GM12801 (cell line): ENCODE data around the gene ZBED2.

Experiments
- TF ChIP-seq, protein P1 (sequence below): IDR thresholded peaks from one replicate; pipeline ENCODE4 v1.5.1; 2011; ENCODE audit warnings: control low read depth; ENCODE audit not compliant: insufficient read length; ENCODE audit errors: extremely low read depth

Gene ZBED2

DNA sequence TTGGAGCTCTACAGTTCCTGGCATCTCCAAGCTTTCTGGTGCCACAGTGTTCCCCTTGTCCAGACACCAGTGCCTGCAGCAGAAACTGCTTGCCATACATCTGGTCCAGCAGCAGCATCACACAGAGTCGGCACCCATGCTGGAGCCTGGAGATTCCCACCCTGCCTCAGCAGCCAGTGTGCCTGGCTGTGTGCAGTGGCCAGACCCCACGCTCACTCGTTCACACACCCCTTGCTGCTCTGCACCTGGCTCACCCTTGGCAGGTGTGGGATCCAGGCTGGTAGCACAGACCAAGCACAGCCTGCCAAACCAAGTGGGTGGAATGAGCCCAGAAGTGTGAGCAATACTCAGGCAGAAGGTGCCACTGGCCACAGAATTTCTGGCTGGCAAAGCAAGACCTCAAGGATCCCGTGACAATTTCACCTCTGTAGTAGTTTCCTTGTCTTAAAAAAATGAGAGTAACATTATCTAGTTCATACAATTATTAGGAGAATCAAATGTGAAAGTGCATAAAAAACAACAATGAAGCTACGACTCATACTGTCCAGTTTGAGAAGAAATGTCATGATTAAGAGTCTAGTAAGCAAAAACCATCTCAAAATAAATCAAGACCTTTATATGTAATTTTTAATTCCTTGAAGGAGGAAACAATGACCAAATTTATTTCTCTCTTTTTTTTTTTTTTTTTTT lies 22.9 kb upstream of the ZBED2 start:
- TF ChIP-seq, protein P1, sequence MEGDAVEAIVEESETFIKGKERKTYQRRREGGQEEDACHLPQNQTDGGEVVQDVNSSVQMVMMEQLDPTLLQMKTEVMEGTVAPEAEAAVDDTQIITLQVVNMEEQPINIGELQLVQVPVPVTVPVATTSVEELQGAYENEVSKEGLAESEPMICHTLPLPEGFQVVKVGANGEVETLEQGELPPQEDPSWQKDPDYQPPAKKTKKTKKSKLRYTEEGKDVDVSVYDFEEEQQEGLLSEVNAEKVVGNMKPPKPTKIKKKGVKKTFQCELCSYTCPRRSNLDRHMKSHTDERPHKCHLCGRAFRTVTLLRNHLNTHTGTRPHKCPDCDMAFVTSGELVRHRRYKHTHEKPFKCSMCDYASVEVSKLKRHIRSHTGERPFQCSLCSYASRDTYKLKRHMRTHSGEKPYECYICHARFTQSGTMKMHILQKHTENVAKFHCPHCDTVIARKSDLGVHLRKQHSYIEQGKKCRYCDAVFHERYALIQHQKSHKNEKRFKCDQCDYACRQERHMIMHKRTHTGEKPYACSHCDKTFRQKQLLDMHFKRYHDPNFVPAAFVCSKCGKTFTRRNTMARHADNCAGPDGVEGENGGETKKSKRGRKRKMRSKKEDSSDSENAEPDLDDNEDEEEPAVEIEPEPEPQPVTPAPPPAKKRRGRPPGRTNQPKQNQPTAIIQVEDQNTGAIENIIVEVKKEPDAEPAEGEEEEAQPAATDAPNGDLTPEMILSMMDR = no peak

DNA sequence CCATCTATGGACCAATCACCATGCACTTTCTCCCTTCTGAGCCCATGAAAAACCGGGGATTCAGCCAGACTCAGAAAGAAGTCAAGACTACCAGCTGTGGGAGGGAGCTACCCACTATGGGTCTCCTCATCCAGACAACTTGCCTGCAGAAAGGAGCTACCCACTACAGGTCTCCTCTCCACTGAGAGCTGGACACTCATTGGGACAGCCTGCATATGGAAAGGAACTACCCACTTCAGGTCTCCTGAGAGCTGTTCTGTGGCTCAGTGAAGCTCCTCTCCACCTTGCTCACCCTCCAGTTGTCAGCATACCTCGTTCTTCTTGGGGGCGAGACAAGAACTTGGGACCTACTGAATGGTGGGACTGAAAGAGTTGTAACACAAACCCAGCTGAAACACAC lies 22.3 kb upstream of the ZBED2 start:
- TF ChIP-seq, protein P1 = no peak

DNA sequence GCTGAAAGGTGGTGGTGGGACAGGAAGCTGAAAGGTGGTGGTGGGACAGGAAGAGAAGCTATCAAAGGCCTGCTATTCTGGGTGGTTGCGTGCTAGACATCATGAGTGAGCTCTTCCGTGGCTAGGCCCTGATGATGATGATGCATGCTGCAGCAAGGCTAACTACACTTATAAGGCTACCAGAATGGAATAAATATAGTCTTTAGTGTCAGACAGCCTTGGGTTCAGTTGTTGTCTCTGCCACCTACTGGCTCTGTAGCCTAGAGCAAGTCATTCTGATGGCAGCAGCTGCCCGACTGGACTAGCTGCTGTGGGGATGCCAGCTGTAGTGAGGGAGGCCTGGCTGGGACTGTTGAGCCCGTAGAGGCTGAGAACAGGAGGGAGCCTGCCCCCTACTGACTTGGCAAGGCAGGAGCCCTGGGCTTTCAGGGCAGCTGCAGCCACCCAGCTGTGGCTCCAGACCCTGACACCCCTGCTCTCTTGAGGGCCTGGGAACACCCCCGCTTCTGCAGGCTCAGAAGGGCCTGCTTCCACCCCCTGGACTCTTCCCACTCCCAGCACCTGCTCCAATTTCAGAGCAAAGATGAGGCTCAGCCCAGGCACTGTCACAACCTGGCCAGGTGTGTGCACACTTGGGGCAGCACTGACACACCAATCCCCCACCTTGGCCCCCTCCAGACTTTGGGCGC lies 21.4 kb upstream of the ZBED2 start:
- TF ChIP-seq, protein P1 = no peak

DNA sequence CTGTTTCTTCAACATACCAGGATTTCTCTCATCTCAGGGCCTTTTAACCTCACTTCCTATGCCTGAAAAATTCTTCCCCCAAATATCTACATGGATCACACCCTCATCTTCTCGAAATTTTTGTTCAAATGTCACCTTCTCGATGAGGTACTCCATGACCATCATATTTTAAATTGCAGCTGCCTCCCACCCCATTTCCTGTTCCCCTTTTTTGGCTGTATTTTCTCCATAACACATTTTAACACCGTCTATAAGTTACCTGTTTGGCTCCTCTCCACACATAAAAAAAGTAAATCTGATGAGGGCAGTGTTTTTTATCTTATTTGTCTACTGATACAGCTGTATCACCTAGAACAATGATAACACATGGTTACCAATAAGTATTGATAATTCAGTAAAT lies 20.7 kb upstream of the ZBED2 start:
- TF ChIP-seq, protein P1 = no peak

DNA sequence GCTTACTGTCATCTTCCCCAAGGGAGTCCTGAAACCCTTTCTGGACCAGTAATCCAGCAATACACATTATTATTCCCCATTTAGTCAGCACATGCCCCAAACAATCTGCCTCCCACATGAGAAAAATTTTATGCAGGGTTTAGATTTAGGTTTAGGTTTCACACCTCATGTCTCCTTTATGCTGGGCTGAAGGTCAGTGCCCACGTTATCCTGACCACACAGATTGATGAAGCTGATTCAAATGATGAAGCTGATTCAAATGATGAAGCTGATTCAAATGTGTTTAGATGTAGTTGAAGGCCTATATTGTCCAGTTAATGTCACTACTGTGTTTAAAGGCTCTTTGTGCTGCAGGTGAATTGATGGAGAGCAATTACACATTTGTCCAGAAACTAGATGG lies 18.1 kb upstream of the ZBED2 start:
- TF ChIP-seq, protein P1 = no peak

DNA sequence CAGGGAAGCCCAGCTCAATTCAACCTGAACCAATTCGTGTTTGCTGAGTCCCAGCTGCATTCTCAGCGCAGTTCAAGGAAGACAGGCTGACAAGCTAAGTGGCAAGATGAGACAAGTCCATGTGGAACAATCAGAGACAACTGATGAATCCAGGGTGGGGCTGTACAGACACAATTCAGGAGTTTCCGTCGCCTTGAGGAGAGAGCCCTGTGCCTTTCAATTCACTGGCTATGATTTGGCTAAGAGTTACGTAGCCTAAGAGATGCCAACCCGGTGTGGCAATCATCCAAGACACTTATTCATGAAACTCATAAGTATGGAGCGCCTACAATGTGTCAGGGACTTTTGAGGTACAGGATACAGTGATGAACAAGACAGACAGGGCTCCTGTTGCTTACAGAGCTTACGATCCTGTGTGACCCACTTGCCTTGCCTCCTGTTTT lies 15.5 kb upstream of the ZBED2 start:
- TF ChIP-seq, protein P1 = no peak

DNA sequence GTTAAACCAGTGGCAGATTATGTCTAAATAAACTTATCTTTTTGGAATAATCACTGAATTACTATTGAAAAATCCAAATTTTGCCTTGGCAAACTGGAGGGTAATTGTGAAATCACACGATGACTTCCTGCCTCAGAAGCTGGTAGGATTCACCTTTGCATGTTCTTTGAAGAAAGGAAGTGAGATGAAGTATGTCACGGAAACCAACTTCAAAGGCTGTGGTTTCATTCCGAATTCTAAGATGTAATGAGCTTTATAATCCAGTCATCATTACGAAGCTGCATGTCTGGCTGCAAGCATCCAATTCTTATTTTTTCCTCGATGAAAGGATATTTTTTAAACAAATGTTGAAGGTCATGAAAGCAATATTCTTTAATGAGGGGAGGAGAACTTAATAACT lies 15.0 kb upstream of the ZBED2 start:
- TF ChIP-seq, protein P1 = no peak
